HG03432 (cell line): Measurements from ENCODE around the gene SPIRE1.

Experiments
- ATAC-seq: cut with Tn5 transposase; IDR thresholded peaks from one replicate; pipeline ENCODE4 v1.9.1; 2021; ENCODE audit warnings: mild to moderate bottlenecking, moderate library complexity; ENCODE audit not compliant: unreplicated experiment

Gene SPIRE1

DNA sequence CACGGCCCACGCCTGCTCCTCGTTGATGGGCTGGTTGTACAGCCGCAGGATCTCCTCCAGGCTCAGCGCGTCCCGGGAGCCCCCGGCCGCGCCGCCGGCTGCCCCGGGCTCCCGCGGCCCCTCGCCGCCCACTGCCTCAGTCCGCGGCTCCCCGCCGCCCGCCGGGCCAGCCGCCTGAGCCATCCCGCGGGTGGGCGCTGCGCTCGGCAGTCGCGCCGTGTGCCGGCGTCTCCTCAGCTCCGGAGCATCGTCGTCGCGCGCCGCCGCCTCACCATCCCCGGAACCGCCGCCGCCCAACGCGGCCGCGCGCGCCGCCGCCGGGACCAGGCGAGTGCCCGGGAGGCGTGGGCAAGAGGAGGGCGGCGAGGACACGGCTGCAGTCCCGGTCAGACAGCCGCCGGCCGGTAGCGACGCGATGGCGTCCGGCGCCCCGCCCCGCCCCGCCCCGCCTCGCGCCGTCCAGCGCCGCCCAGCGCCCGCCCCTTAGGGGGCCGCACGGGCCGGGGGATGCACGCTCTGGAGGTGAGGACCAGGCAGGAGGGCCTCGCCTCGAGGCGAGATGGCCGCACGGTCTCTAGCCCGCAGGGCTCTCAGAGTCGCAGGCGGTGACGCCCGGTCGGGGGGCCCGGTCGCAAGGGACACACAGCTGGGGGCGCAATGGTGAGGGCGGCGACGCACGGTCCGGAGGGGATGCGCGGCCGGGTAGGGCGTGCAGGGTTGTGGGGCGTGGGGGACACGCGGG lies at the start of gene SPIRE1:
TSS of gene SPIRE1 (minus strand) at position 424 of the 742 bp plus-strand sequence. CDS start at position 183, 241 bp downstream.
- peak; percentile 74 for ATAC-seq

DNA sequence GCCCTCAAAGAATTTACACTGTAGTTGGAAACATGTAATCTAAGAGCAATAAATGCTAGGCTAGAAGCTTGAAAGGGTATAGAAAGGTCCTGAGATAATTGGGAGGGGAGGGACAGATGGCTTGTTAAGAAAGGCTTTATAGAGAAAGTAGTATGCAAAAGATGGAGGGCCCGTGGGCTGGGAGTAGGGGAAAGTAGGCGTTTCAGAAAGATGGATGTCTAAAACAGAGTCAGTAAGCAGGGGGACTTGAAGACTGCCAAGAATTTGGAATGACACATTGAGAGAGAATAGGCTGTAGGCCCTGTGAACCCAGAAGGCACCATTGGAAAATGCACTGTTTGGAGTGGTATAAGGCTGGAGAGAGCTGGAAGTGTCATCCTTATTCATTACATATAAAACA lies 45.8 kb upstream of the SPIRE1 start:
- no peak for ATAC-seq

DNA sequence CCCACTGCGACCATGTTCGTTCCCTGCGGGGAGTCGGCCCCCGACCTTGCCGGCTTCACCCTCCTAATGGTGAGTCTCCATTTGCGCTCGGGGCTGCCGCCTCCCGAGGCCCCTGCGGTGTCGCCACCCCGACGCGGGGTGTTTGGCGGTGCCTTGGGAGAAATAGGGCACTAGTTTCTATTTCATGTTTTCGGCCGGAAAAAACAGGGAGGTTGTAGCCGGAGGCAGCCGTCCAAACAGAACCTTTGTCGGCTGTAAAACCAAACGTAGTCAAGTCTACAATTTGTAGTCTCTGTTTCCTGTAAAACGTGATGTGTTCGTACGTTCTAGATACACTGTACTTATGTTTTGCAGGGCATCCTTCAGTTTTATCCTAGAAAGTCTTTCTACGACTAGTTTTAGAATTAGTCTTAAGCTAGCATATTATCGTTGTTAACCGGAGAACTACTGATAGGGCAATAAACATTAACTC lies 45.2 kb upstream of the SPIRE1 start:
- ATAC-seq: peak; percentile 1

DNA sequence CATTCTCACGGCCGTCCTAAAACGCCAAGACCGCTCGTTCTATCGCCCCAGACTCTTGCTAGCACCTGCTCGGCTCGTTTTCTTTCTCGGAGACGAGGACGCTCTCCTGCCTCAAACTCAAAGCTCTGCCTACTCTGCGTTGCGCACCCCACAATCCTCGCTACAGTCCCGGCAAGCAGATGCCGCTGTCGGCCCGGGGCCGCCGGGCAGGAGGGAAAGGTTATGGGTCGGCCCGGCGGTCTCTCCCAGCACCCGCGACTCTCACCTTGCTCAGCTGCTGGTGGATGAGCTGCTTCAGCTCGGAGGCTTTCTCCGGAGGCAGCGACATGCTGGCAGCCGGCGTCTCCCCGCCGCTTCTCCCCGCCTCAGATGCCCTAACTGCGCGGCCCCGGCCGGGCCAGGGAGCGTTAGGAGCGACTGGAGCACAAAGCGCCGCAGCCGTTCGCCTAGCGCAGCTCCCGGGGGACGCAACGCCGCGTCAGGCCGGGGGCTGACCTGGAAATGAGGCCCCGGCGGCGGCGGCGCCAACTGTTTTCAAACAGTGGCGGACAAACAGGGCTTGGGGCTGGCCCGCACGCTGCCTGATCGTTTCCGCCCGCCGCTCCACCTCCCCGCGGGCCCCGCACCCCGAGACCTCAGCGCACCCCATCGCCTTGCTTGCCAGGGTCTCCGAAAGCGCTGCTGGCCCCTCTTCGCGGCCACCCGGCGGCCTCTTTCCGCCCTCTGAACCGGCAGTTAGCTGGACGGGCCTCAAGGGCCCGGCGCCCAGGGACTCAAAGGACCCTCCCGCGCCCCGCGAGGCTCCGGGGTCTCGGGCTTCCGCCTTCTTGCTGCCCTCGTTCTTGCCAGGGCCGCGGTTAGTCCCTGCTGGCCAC lies 44.6 kb upstream of the SPIRE1 start, which contains the start of the genes CEP76 and PSMG2:
TSS of gene CEP76 (minus strand) at position 503 of the 875 bp plus-strand sequence. CDS start at position 328, 175 bp downstream.
TSS of gene PSMG2 (plus strand) at position 822 of the 875 bp plus-strand sequence. CDS start 66 bp downstream, outside the sequence.
- peak; percentile 89 for ATAC-seq

DNA sequence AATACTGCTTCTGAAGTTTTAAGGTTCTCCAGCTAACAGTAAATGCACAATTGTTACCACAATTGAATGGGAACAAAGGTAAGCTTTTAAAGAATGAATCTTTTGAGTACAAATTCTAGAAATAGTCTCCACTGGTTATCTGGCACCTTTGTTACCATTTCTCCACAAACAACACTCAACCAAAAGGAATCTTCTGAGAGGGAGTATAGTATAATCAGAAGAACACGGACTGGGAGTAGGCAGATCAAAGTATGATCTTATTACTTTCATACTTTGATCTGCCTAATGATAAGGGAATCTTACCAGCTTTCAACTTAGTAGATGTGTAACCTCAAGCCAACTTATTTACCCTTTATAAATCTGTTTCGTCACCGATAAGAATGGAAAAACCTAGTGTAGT lies 43.3 kb upstream of the SPIRE1 start:
- ATAC-seq: no peak

GRCh38 chr18:12699747-12700146 lies 41.8 kb upstream of the SPIRE1 start:
- no peak for ATAC-seq

DNA sequence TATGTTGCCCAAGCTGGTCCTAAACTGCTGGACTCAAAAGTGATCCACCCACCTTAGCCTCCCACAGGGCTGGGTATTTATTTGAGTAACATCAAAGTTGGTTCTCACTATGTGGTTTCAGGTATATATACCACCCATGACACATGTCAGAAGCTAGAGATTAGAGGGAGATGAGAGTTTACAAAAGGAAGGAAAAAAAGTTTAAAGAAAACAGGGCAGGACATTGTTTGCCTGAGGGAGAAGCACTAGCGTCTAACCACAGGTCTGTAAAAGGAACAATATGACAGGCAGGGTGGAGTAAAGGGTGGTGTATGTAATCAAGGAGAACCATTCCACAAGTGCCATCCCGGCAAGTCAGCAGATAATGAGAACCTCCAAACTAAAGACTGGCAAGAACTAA lies 36.1 kb upstream of the SPIRE1 start:
- ATAC-seq: no peak

GRCh38 chr18:12692206-12692605 lies 34.3 kb upstream of the SPIRE1 start:
- no peak for ATAC-seq

GRCh38 chr18:12689256-12689850 lies 31.4 kb upstream of the SPIRE1 start:
- no peak for ATAC-seq

- ATAC-seq: no peak
These were observed 28.2 kb upstream of the SPIRE1 start for GRCh38 chr18:12686100-12686499.

GRCh38 chr18:12679183-12679786 lies 21.4 kb upstream of the SPIRE1 start:
- ATAC-seq: no peak

DNA sequence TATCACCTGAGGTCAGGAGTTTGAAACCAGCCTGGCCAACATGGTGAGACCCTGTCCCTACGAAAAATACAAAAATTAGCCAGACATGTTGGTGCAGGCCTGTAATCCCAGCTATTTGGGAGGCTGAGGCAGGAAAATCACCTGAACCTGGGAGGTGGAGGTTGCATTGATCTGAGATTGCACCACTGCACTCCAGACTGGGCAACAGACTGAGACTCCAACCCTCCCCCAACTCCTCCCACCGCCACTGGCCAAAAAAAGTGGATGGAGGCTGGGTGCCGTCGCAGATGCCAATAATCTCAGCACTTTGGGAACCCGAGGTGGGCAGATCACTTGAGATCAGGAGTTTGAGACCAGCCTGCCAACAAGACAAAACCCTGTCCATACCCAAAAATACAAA lies 10.1 kb upstream of the SPIRE1 start:
- ATAC-seq: no peak

- no peak for ATAC-seq
These were observed 2.1 kb upstream of the SPIRE1 start for GRCh38 chr18:12659904-12660605.

DNA sequence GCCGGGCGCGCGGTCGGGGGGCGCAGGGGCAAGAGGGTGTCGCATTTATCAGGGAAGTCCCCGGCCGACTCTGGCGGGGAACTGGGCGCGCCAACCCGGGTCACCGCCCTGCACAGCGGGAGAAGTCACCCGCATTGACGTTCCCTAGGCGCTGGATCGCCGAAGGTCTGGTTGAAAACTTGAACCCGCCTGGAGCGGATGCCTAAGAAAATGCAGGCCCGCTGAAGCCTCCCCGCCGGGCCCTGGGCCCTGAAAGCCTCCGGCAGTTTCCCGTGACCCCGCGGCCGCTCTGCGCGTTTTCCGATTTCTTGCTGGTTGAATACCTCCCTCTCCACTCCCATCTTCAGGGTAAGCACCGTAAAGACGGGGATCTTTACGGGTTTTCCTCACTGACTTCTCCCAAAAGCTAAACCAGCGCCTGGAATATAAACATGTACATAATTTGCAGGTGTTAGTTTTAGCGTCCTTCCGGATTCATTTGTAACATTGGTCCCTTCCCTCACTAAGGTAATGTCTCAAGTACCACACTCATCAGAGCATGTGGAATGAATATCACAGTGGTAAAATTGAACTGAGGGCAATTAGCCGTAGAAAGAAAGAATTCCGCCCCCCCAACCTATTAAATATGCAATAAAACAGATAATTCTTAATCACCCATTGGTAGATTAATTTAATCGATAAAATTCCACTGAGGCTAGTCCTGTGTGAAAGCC lies 675 bp upstream of the SPIRE1 start:
- ATAC-seq: peak; percentile 31

DNA sequence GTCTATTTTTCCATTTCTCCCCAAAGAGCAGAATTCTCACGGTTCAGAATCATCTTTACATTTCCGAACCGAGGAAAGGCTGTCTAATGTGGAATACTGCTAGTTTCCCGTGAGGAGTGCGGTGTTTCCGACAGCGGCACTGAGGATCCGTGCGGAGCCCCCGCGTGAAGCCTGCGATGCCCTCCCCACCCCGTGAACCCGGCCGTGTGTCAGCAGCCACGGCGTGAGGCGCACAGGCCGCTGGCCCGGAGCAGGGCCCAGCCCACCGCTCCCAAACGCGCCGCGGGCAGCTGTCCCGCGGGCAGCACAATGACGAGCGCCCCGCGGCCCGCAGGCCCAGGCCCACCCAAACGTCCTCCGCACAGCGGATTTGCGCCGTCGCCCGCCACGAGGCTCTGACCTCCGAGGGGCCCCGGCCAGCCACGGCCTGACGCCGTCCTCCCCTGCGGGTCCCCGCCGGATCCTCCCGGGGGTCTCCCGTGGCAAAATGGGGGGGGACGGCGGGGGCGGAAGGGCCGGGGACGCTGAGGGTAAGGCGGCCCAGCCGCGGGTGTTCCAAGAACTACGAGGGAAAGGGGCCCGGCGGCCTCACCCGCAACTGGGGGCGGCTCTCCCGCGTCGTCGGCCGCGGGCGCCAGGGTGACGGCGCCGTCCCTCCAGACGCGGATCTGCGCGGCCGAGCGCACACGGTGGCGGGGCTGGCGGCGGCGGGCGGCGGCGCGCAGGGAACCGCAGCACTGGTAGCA lies 796 bp downstream of the SPIRE1 start:
- ATAC-seq: peak; percentile 43

GRCh38 chr18:12656605-12656937 lies 1.3 kb downstream of the SPIRE1 start:
- ATAC-seq: no peak

GRCh38 chr18:12654971-12655370 lies 2.9 kb downstream of the SPIRE1 start:
- ATAC-seq: no peak

- ATAC-seq: no peak
These were observed 5.0 kb downstream of the SPIRE1 start for GRCh38 chr18:12652861-12653401.

- ATAC-seq: no peak
These were observed 6.3 kb downstream of the SPIRE1 start for GRCh38 chr18:12651651-12652050.
